HepG2 (cell line): ENCODE data around the gene RIPK1. TPM values are rescaled to one million over a fixed set of nuclear protein-coding genes. Genes with fewer than 3 reads are reported as not detected.
A peak's percentile ranks its signal among the peaks of the same experiment; 100 is the strongest.
"Not testable (repeated sequence)": the region's sequence is repeated elsewhere in the genome, so short reads cannot be mapped to it uniquely, and the experiment has no call there.

ENCODE experiments used
- ATAC-seq: fragments of 200-7000 bp; cut with Tn5 transposase; 3 replicates; pipeline ENCODE4 v1.9.1; 2020; ENCODE audit warnings: mild to moderate bottlenecking, moderate library complexity
- BruUV-seq: library from RNA; stranded (reverse); fragments of 400-500 nt; replicated peaks from 2 replicates; lab custom pipeline; 2021; lab: Mats Ljungman, UMichigan
- CTCF ChIA-PET: fragments of 300-600 bp; formaldehyde crosslinking; extraction: SDS; loops from one replicate; lab custom pipeline; 2021; ENCODE audit warnings: low total read pairs, inconsistent platforms, low intra/inter-chr PET ratio; lab: Yijun Ruan, JAX
- POLR2A ChIA-PET: fragments of 350-600 bp; sonication (Branson Sonifier 250); formaldehyde crosslinking; loops from one replicate; lab custom pipeline; 2020; ENCODE audit warnings: antibody characterized with exemption, inconsistent platforms; lab: Yijun Ruan, JAX
- DNase-seq: peaks from one replicate; pipeline ENCODE4 v3.0.0-alpha.2; 2015; ENCODE audit warnings: low spot score
- FAIRE-seq: peaks from 3 replicates; lab custom pipeline; 2011; peaks lifted over from hg19 to GRCh38; lab: Jason Lieb, UNC
- H2AFZ ChIP-seq: one replicate; pipeline ENCODE4 v1.6.1; 2011; ENCODE audit warnings: low read length, inconsistent platforms
- H3K27ac ChIP-seq: fragments of 300-600 bp; 3 replicates; pipeline ENCODE4 v1.8.0; 2011; ENCODE audit warnings: mixed run types, mild to moderate bottlenecking, mixed read lengths, low read length, inconsistent platforms; ENCODE audit not compliant: insufficient read depth; ENCODE audit errors: extremely low read length
- H3K27me3 ChIP-seq, 2 experiments: fragments of 200-600 bp in 1 of 2; 2 replicates in 1 of 2; 3 replicates in 1 of 2; pipeline versions ENCODE4 v1.6.0 to v1.8.0; 2011; ENCODE audit warnings: low read length in 2 of 2, mild to moderate bottlenecking in 2 of 2, moderate library complexity in 2 of 2, inconsistent platforms in 1 of 2; ENCODE audit not compliant: insufficient read depth in 2 of 2, control insufficient read depth in 1 of 2
- H3K36me3 ChIP-seq, 2 experiments: fragments of 200-600 bp in 1 of 2; replicated peaks in 1 of 2; 2 replicates in 1 of 2; 3 replicates in 1 of 2; pipeline versions ENCODE4 v1.5.1 to v1.8.0; 2011; ENCODE audit warnings: low read length in 2 of 2, inconsistent platforms in 1 of 2; ENCODE audit not compliant: insufficient read depth in 2 of 2, control insufficient read depth in 1 of 2
- H3K4me1 ChIP-seq: 2 replicates; pipeline ENCODE4 v1.5.1; 2012; ENCODE audit warnings: low read length, inconsistent platforms; ENCODE audit not compliant: insufficient read depth
- H3K4me2 ChIP-seq: 2 replicates; pipeline ENCODE4 v1.6.0; 2011; ENCODE audit warnings: low read depth, low read length, inconsistent platforms
- H3K4me3 ChIP-seq, 3 experiments: fragments of 200-600 bp in 1 of 3; sonication (generic), shearing (Covaris generic) in 1 of 3; replicated peaks in 1 of 3; 2 replicates each; pipeline ENCODE4 v1.5.1; 2011 to 2016; ENCODE audit warnings: low read length in 3 of 3, inconsistent platforms in 2 of 3, low read depth in 2 of 3, mild to moderate bottlenecking in 2 of 3, control low read depth in 1 of 3, mixed read lengths in 1 of 3; ENCODE audit not compliant: insufficient read depth in 1 of 3
- H3K79me2 ChIP-seq: one replicate; pipeline ENCODE4 v1.6.1; 2011; ENCODE audit warnings: low read length, inconsistent platforms; ENCODE audit not compliant: insufficient read depth
- H3K9ac ChIP-seq: 2 replicates; pipeline ENCODE4 v1.6.0; 2011; ENCODE audit warnings: mild to moderate bottlenecking, low read depth, low read length, inconsistent platforms; ENCODE audit not compliant: insufficient read depth
- H3K9me3 ChIP-seq: 2 replicates; pipeline ENCODE4 v1.5.1; 2012; ENCODE audit warnings: mild to moderate bottlenecking, low read length
- H4K20me1 ChIP-seq: 2 replicates; pipeline ENCODE4 v1.6.0; 2011; ENCODE audit warnings: inconsistent platforms, mild to moderate bottlenecking, low read length, moderate library complexity; ENCODE audit not compliant: insufficient read depth
- MLLT10 ChIP-seq: sonication (generic); formaldehyde crosslinking; IDR thresholded peaks from 2 replicates; pipeline ENCODE4 v1.4.0; 2020; ENCODE audit warnings: missing genetic modification reagents
- WGBS: methylation state at CpG from one replicate; pipeline ENCODE4 v1.1.6; 2017; ENCODE audit warnings: low lambda C conversion rate; 5-methylcytosine and 5-hydroxymethylcytosine counted together
- in situ Hi-C: cut with HindIII; loops from 2 replicates; pipeline ENCODE4 v1.10.0; 2017; ENCODE audit warnings: low pct_unique_long_range_greater_than_20kb; ENCODE audit not compliant: extremely low pct_ligation_motif_present
- intact Hi-C: fragments of 100-400 bp; cut with micrococcal nuclease; formaldehyde crosslinking; loops from one replicate; pipeline ENCODE4 v1.10.0; 2022; ENCODE audit not compliant: unreplicated experiment
- polyA plus RNA-seq, 8 experiments: library from polyadenylated mRNA; depleted of rRNA in 3 of 8; stranded (reverse) in 7 of 8; unstranded in 1 of 8; fragments of >200 nt; fragmentation: Illumina TruSeq in 4 of 8; extraction: Trizol in 4 of 8; gene quantifications; 2 replicates each; pipeline versions ENCODE4 v1.2.1 to v1.2.3, GENCODE V29; 2011 to 2016; ENCODE audit warnings: low read depth in 4 of 8, missing spikeins in 1 of 8, mixed read lengths in 1 of 8; ENCODE audit not compliant: insufficient read depth in 1 of 8
- total RNA-seq, 5 experiments: library from RNA; depleted of rRNA; stranded (reverse); fragments of >200 nt; fragmentation: Illumina TruSeq; extraction: Trizol; gene quantifications; 2 replicates each; pipeline ENCODE4 v1.2.3, GENCODE V29; 2016; ENCODE audit warnings: low read depth in 1 of 5
- TF ChIP-seq, protein P1 (sequence below): sonication (generic); formaldehyde crosslinking; IDR thresholded peaks from 2 replicates; pipeline ENCODE4 v1.4.0; 2020; ENCODE audit warnings: missing genetic modification reagents; ENCODE audit errors: not compliant biosample characterization

Gene RIPK1
- total and polyA plus RNA-seq, 2 of the 13 experiments (the other 11 are each of a cell fraction or from before 2014, with no cell fraction given) = 9.0 to 10.3 TPM

DNA sequence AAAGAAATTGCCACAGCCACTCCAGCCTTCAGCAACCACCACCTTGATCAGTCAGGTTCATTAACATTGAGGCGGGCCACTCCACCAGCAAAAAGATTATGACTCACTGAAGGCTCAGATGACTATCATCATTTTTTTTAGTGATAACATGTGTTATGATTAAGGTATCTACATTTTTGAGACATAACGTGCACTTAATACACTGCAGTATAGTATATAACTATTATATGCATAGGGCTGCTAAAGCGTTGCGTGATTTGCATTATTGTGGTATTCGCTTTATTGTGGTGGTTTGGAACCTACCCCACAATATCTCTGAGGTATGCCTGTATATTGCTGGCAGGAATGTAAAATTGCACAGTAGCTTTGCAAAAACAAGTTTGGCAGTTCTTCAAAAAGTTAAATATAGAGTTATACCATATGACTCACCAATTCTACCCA lies 6.8 kb upstream of the RIPK1 start (continued):
- TF ChIP-seq, protein P1, sequence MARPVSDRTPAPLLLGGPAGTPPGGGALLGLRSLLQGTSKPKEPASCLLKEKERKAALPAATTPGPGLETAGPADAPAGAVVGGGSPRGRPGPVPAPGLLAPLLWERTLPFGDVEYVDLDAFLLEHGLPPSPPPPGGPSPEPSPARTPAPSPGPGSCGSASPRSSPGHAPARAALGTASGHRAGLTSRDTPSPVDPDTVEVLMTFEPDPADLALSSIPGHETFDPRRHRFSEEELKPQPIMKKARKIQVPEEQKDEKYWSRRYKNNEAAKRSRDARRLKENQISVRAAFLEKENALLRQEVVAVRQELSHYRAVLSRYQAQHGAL (CRISPR knock-in tag) = no peak
- no peak for TF ChIP-seq MLLT10 (CRISPR knock-in tag)

DNA sequence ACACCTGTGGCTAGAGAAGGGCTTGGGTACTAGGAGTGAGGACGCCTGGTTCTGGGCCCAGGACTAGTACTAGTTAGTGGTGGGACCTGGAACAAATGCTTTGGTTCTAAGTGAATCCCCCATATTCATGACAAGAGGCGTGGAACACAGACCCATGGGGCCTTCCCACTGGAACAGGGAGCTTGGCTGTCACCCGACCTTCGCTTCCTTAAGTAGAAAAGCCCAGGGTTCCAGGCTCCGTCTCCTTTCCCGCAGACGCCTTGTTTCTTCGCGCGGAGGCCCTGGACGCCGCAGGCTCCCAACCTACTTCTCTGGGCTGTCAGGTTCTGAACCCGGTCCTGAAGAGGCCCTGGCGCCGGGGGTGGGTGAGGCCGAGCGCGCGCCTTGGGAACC lies 5.0 kb upstream of the RIPK1 start:
- CTCF ChIA-PET, H2AFZ ChIP-seq, in situ Hi-C loops, H4K20me1 ChIP-seq, H3K9me3 ChIP-seq, H3K27me3 ChIP-seq, H3K27ac ChIP-seq, BruUV-seq, H3K36me3 ChIP-seq, DNase-seq, ATAC-seq, FAIRE-seq: not testable (repeated sequence)
- peak overlapping the region; percentile 80 for H3K9ac ChIP-seq
- POLR2A ChIA-PET = interaction anchor here (0.6 to 1.4 kb wide), 31 partner anchors 9 to 1072 kb away, joined by 3 to 34 read pairs (median 4); partner anchors contain the start of genes BPHL, ECI2, NQO2 and SERPINB1
- peak overlapping the region; percentile 73 to 95 (median 93); a peak in 5 of 6 replicates for H3K4me3 ChIP-seq
- intact Hi-C loops = loop anchor here (10.0 kb wide), 1 partner anchor 51 kb away; the partner anchor contains the start of gene BPHL
- 0% methylated on average over 1 of the region's 19 CpGs for WGBS
- peak overlapping the region; percentile 67 for H3K4me2 ChIP-seq
- peaks cover 29% of the 10 kb centered on the region for H3K4me1 ChIP-seq
- H3K79me2 ChIP-seq = peaks cover 17% of the 10 kb centered on the region
